Keratinocyte (primary cell): Measurements from ENCODE around the gene TBL1Y.

Experiments used
- CTCF ChIP-seq, 3 experiments: IDR thresholded peaks in 1 of 3; conservative IDR thresholded peaks in 1 of 3; optimal IDR thresholded peaks in 1 of 3; 2 replicates in 2 of 3; 3 replicates in 1 of 3; pipeline versions ENCODE3 to v1.5.1; 2011; ENCODE audit warnings: low read length in 3 of 3, mild to moderate bottlenecking in 3 of 3, moderate library complexity in 2 of 3, control low read depth in 1 of 3, inconsistent platforms in 1 of 3; ENCODE audit not compliant: insufficient read depth in 2 of 3; ENCODE audit errors: extremely low read depth in 1 of 3
- EZH2 ChIP-seq: IDR thresholded peaks from one replicate; pipeline ENCODE4 v1.6.1; 2012; ENCODE audit warnings: inconsistent platforms, mild to moderate bottlenecking, low read length, moderate library complexity

GRCh38 chrY:6911253-6911881 lies 870 bp downstream of the TBL1Y start, which contains the start of gene AMELY:
- TF ChIP-seq CTCF (optimal IDR thresholded peaks at IDR 0.05 in 1 of 3, IDR thresholded peaks at IDR 0.05 in 1 of 3, conservative IDR thresholded peaks at IDR 0.05 in 1 of 3; ENCODE audit: extremely low read depth in 1 of 3, insufficient read depth in 2 of 3, low read length in 3 of 3) (no peak), EZH2 (no peak)
